A549 treated with DMSO at 1 μM for 4 hours (cell line): Measurements from ENCODE around the gene CUL2. TPM values are rescaled to one million over a fixed set of nuclear protein-coding genes. Genes with fewer than 3 reads are reported as not detected.

Experiments
- total RNA-seq: library from RNA; stranded (reverse); fragments of 200-300 nt; extraction: Qiagen RNA extraction; gene quantifications from 5 replicates; pipeline ENCODE4 v1.2.3, GENCODE V29; 2022; ENCODE audit warnings: low read depth

CUL2 gene
- total RNA-seq = 19.1 to 30.9 TPM (median 25.5 TPM) in 5 replicates

DNA sequence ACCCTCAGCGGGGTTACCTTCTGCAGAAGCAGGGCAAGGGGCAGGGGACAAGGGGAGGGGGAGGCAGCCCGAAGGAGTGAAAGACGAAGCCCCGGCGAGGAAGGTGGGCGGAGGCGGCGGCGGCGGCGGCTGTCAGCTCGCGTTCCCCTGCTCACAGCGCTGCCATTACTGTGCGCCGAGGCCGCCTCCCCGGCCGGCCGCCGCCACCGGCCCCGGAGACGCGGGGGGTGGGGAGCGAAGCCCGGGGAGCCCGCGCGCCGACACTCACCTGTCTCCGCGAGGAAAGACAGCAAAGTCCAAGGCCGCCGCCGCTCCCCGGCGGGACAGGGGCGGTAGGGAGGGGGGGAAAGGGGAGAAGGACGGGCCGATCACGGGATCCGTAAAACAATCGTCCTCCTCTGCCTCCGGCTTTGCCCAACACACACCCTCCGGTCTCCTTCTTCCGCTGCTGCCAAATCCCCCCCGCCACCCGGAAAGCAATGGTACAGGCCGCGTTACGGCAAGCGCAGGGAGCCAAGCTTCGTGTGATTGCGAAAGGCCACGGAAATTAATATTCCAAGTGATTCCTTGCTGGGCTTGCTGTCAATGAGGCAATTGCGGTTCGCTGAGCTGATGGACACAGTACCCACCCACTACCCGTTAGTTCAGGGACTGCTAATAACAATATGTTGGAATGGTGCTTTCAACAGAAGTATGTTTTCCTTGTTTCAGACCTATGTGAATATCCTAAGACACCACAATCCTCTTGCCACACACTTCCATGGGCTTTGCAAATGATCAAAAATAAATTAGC is at the start of gene CUL2:
CUL2 (minus strand) TSS at position 180 of the 793 bp plus-strand sequence. CDS start 19,024 bp downstream, outside the sequence.

DNA sequence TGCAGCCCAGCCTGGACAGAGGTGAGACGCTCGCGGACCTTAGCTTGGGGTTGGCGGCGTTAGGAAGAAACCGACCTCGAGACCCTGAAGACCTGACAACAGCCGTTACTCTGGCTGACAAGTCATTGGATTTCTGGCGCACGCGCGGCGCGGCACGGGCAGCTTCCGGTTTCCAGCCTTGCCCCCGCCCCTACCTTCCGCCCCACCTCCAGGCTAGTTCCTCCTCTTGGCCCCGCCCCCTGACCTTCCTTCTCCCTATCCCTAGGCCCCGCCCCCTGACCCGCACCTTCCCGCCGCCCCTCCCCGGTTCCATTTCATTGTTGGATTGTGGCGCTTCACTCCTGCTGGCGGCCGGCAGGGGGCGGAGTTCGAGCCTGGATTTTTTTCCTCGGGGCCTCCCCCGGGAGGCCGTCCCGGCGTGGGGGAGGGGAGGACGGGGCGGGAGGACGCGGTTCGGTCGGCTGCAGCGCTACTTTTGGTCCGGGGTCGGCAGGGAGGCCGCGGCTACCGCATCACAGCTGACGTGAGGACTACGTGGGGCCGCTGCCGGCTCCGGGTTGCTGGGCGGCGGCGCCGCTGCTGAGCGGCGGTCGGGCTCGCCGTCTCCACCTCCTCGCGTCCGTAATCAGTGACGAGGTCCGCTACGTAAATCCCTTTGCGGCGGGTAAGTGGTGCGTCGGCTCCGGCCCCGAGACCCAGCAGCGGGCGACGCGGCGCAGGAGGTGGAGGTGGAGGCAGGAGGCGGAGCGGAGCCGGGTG is 36.6 kb upstream of the CUL2 start, which contains the start of gene CREM:
CREM (plus strand) TSS at position 317 of the 759 bp plus-strand sequence. CDS start 10,990 bp downstream, outside the sequence.

Other genes starting within 250 kb of the CUL2 start
- gene CREM, start 36.5 kb upstream of the CUL2 start, total RNA-seq = 32.5 to 43.9 TPM (median 39.1 TPM) in 5 replicates
- 40.4 to 54.3 TPM (median 46.6 TPM) in 5 replicates for gene CCNY, start 246.2 kb upstream of the CUL2 start, total RNA-seq